SK-N-SH (cell line): ENCODE data around the gene SRA1. TPM values are rescaled to one million over a fixed set of nuclear protein-coding genes. Genes with fewer than 3 reads are reported as not detected.

Source experiments
- CTCF ChIA-PET: fragments of 300-600, 350-600 bp; formaldehyde crosslinking; extraction: SDS; loops from one replicate; lab custom pipeline; 2021; lab: Yijun Ruan, JAX
- POLR2A ChIA-PET: fragments of 350-600 bp; sonication (Branson Sonifier 250); formaldehyde crosslinking; extraction: SDS; loops from one replicate; lab custom pipeline; 2020; ENCODE audit warnings: antibody characterized with exemption, inconsistent platforms; lab: Yijun Ruan, JAX
- DNase-seq: peaks from one replicate; pipeline ENCODE4 v3.0.0; 2012
- H2AFZ ChIP-seq: fragments of 200-600 bp; sonication (generic); 2 replicates; pipeline ENCODE4 v1.8.1; 2016; ENCODE audit warnings: antibody characterized with exemption, mild to moderate bottlenecking, low read depth
- H3F3A ChIP-seq: fragments of 200-600 bp; sonication (generic); replicated peaks from 2 replicates; pipeline ENCODE3; 2016; ENCODE audit warnings: antibody characterized with exemption, mild to moderate bottlenecking; ENCODE audit not compliant: insufficient read depth
- H3K27ac ChIP-seq, 2 experiments: fragments of 200-500 bp in 1 of 2; fragments of 200-600 bp in 1 of 2; sonication (Bioruptor generic) in 1 of 2; sonication (generic), shearing (Covaris generic) in 1 of 2; 2 replicates each; pipeline versions ENCODE4 v1.5.1 to v1.6.1; 2014 to 2016; ENCODE audit warnings: low read depth in 2 of 2, inconsistent platforms in 1 of 2, low read length in 1 of 2, mild to moderate bottlenecking in 1 of 2, mixed read lengths in 1 of 2
- H3K27me3 ChIP-seq: fragments of 200-600 bp; sonication (generic), shearing (Covaris generic); 2 replicates; pipeline ENCODE4 v1.6.1; 2016; ENCODE audit warnings: mixed run types; ENCODE audit not compliant: insufficient read depth
- H3K36me3 ChIP-seq, 2 experiments: fragments of 200-500 bp in 1 of 2; fragments of 200-600 bp in 1 of 2; sonication (Bioruptor generic) in 1 of 2; sonication (generic) in 1 of 2; replicated peaks in 1 of 2; 2 replicates each; pipeline versions ENCODE3 to v1.5.1; 2014 to 2016; ENCODE audit warnings: low read length in 1 of 2, mild to moderate bottlenecking in 1 of 2; ENCODE audit not compliant: insufficient read depth in 2 of 2, control insufficient read depth in 1 of 2
- H3K4me1 ChIP-seq, 2 experiments: fragments of 200-500 bp in 1 of 2; fragments of 200-600 bp in 1 of 2; sonication (Bioruptor generic) in 1 of 2; sonication (generic), shearing (Covaris generic) in 1 of 2; 2 replicates each; pipeline versions ENCODE4 v1.5.1 to v1.6.1; 2014 to 2016; ENCODE audit warnings: low read depth in 1 of 2, low read length in 1 of 2, mixed run types in 1 of 2; ENCODE audit not compliant: insufficient read depth in 2 of 2, control insufficient read depth in 1 of 2
- H3K4me2 ChIP-seq: fragments of 200-600 bp; sonication (generic), shearing (Covaris generic); 2 replicates; pipeline ENCODE4 v1.6.1; 2017; ENCODE audit warnings: mixed run types
- H3K4me3 ChIP-seq, 2 experiments: fragments of 200-500 bp in 1 of 2; fragments of 200-600 bp in 1 of 2; sonication (Bioruptor generic) in 1 of 2; sonication (generic), shearing (Covaris generic) in 1 of 2; 2 replicates each; pipeline versions ENCODE4 v1.5.1 to v1.8.1; 2014 to 2016; ENCODE audit warnings: low read depth in 2 of 2, inconsistent platforms in 1 of 2, low read length in 1 of 2, mild to moderate bottlenecking in 1 of 2, mixed read lengths in 1 of 2, moderate library complexity in 1 of 2
- H3K79me2 ChIP-seq: fragments of 200-600 bp; sonication (generic); 2 replicates; pipeline ENCODE4 v1.8.1; 2017; ENCODE audit warnings: mild to moderate bottlenecking; ENCODE audit not compliant: insufficient read depth
- H3K9ac ChIP-seq: fragments of 200-600 bp; sonication (generic); 2 replicates; pipeline ENCODE4 v1.6.1; 2017; ENCODE audit warnings: mixed run types
- H3K9me2 ChIP-seq: fragments of 200-600 bp; sonication (generic); 2 replicates; pipeline ENCODE4 v1.6.1; 2017; ENCODE audit warnings: mixed run types
- H3K9me3 ChIP-seq: fragments of 200-600 bp; sonication (generic); 2 replicates; pipeline ENCODE4 v1.6.1; 2017; ENCODE audit warnings: mixed run types, mild to moderate bottlenecking, moderate library complexity
- H4K20me1 ChIP-seq: fragments of 200-600 bp; sonication (generic); 2 replicates; pipeline ENCODE4 v1.6.1; 2017; ENCODE audit warnings: mild to moderate bottlenecking, mixed run types; ENCODE audit not compliant: insufficient read depth
- EZH2phosphoT487 ChIP-seq: fragments of 200-600 bp; sonication (generic); IDR thresholded peaks from 2 replicates; pipeline ENCODE4 v1.6.1; 2017; ENCODE audit warnings: low read depth, mixed run types, mild to moderate bottlenecking, antibody characterized with exemption, moderate library complexity, borderline replicate concordance
- FOSL2 ChIP-seq: IDR thresholded peaks from 2 replicates; pipeline ENCODE4 v1.4.0; 2012; ENCODE audit warnings: low read depth, mild to moderate bottlenecking, moderate library complexity, borderline replicate concordance
- FOXM1 ChIP-seq: IDR thresholded peaks from 2 replicates; pipeline ENCODE4 v1.4.0; 2012; ENCODE audit warnings: low read depth, mild to moderate bottlenecking
- GABPA ChIP-seq: IDR thresholded peaks from 2 replicates; pipeline ENCODE4 v1.4.0; 2012; ENCODE audit warnings: low read depth, mild to moderate bottlenecking
- GATA2 ChIP-seq: sonication (generic); formaldehyde crosslinking; IDR thresholded peaks from 2 replicates; pipeline ENCODE4 v1.5.0; 2020; ENCODE audit warnings: mild to moderate bottlenecking, missing genetic modification reagents
- JUND ChIP-seq: IDR thresholded peaks from 2 replicates; pipeline ENCODE4 v1.4.0; 2012
- RAD21 ChIP-seq: IDR thresholded peaks from 2 replicates; pipeline ENCODE4 v1.6.1; 2012; ENCODE audit warnings: mild to moderate bottlenecking, low read length
- RCOR1 ChIP-seq: fragments of 150-350 bp; IDR thresholded peaks from 2 replicates; pipeline ENCODE4 v1.6.1; 2017; ENCODE audit warnings: antibody characterized with exemption, low read length
- RFX5 ChIP-seq: IDR thresholded peaks from 2 replicates; pipeline ENCODE4 v1.6.1; 2012; ENCODE audit warnings: mild to moderate bottlenecking, improper control_type of control experiment, low read length
- SIN3A ChIP-seq: IDR thresholded peaks from 2 replicates; pipeline ENCODE4 v1.6.1; 2012; ENCODE audit warnings: low read depth, mild to moderate bottlenecking, low read length, moderate library complexity, borderline replicate concordance
- TEAD4 ChIP-seq: IDR thresholded peaks from 2 replicates; pipeline ENCODE4 v1.4.0; 2012; ENCODE audit warnings: mild to moderate bottlenecking, borderline replicate concordance; ENCODE audit not compliant: insufficient read depth
- YY1 ChIP-seq: IDR thresholded peaks from 2 replicates; pipeline ENCODE4 v1.4.0; 2012; ENCODE audit warnings: low read depth, mild to moderate bottlenecking
- WGBS: methylation state at CpG from one replicate; pipeline ENCODE4 v1.1.6; 2017; ENCODE audit warnings: low lambda C conversion rate; 5-methylcytosine and 5-hydroxymethylcytosine counted together
- polyA plus RNA-seq, 3 experiments: library from polyadenylated mRNA; depleted of rRNA; stranded (reverse); fragments of >200 nt; gene quantifications; 2 replicates each; pipeline ENCODE4 v1.2.3, GENCODE V29; 2012
- TF ChIP-seq, protein P1 (sequence below): IDR thresholded peaks from 2 replicates; pipeline ENCODE4 v1.4.0; 2012; ENCODE audit warnings: low read depth, borderline replicate concordance
- TF ChIP-seq, protein P2 (sequence below): IDR thresholded peaks from 2 replicates; pipeline ENCODE4 v1.4.0; 2012; ENCODE audit warnings: low read depth

The SRA1 gene
- polyA plus RNA-seq, 1 of the 3 experiments (the other 2 are of a cell fraction) = 35.9 TPM

DNA sequence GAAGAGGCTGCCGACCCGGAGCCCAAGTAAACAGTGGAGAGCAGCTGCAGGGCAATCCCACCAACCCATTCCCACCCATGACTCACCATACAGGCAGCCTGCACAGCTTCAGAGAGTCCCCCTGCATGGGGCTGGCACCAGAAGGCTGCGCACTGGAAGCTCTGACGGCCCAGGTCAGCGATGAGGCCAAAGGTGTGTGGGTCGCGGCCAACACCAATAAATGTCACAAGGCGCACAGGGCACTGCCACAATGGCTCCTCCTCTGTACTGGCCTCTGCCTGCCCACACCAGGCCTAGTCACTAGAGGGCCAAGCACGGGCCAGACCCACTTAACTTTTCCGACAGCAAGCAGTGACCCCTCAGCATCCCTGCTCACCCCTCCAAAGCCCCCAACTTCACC lies 3.0 kb upstream of the SRA1 start:
- Histone ChIP-seq H3K4me1 (peaks cover 0 to 31% of the 10 kb centered on the region in 2 experiments; a peak in 3 of 4 replicates), H3K79me2 (peaks cover 28% of the 10 kb centered on the region), H3K9me2 (no peaks in the 10 kb centered on the region), H3K4me3 (no peak overlapping the region), H3K36me3 (peaks cover 0 to 17% of the 10 kb centered on the region in 2 experiments), H4K20me1 (no peaks in the 10 kb centered on the region), H3K4me2 (no peak overlapping the region), H2AFZ (no peak overlapping the region), H3K27ac (no peak overlapping the region), H3K9ac (no peak overlapping the region), H3F3A (no peaks in the 10 kb centered on the region), H3K9me3 (no peaks in the 10 kb centered on the region), H3K27me3 (no peaks in the 10 kb centered on the region)
- CTCF ChIA-PET = no interaction called here
- POLR2A ChIA-PET = no interaction called here
- TF ChIP-seq GATA2 (CRISPR knock-in tag) (no peak), FOXM1 (no peak), RFX5 (no peak), TEAD4 (no peak), EZH2phosphoT487 (no peak), SIN3A (no peak), YY1 (no peak), JUND (no peak), GABPA (no peak), RAD21 (no peak), FOSL2 (no peak), RCOR1 (no peak)
- TF ChIP-seq, protein P1, sequence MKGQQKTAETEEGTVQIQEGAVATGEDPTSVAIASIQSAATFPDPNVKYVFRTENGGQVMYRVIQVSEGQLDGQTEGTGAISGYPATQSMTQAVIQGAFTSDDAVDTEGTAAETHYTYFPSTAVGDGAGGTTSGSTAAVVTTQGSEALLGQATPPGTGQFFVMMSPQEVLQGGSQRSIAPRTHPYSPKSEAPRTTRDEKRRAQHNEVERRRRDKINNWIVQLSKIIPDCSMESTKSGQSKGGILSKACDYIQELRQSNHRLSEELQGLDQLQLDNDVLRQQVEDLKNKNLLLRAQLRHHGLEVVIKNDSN = no peak
- TF ChIP-seq, protein P2, sequence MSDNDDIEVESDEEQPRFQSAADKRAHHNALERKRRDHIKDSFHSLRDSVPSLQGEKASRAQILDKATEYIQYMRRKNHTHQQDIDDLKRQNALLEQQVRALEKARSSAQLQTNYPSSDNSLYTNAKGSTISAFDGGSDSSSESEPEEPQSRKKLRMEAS = no peak
- DNase-seq = no peak
- 97% methylated on average over 6 of the region's 10 CpGs for WGBS

DNA sequence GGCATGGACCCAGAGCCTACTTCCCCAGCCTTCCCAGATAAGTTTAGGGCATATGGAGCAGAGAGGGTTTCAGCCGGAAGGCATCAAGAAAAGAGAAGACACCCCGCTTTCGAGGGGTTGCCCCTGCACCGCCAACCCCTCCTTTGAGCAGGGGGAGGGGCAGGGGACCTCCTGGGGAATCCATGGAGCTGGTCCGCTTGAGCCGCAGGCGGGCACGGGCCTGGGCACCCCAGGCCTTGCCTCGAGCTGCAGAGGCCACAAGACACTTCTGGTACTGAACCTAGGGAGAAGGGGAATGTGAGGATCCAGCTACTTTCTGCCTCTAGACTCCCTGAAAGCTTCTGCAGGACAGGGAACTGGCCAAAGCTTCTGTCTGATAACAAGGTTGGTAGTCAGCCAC lies 1.3 kb upstream of the SRA1 start:
- H3F3A ChIP-seq = peaks cover 9% of the 10 kb centered on the region
- no peak overlapping the region for H3K9ac ChIP-seq
- no peak overlapping the region for H3K4me3 ChIP-seq
- H3K9me2 ChIP-seq = no peaks in the 10 kb centered on the region
- TF ChIP-seq TEAD4 = no peak
- peaks cover 37% of the 10 kb centered on the region for H3K79me2 ChIP-seq
- peaks cover under 1 to 19% of the 10 kb centered on the region in 2 experiments for H3K36me3 ChIP-seq
- POLR2A ChIA-PET = no interaction called here
- 100% methylated on average over 3 of the region's 9 CpGs for WGBS
- DNase-seq = no peak
- no peak overlapping the region for H2AFZ ChIP-seq
- no peaks in the 10 kb centered on the region for H3K9me3 ChIP-seq
- no peak overlapping the region for H3K4me2 ChIP-seq
- peak overlapping the region in 1 of 2 experiments; percentile 92; a peak in 1 of 4 replicates for H3K27ac ChIP-seq
- CTCF ChIA-PET = no interaction called here
- peaks cover under 1% of the 10 kb centered on the region; the same call in 1 of the 2 replicates for H4K20me1 ChIP-seq
- H3K27me3 ChIP-seq = no peaks in the 10 kb centered on the region
- H3K4me1 ChIP-seq = peaks cover 7 to 27% of the 10 kb centered on the region in 2 experiments; a peak in 3 of 4 replicates
